GM19397 (cell line): Measurements from ENCODE around the gene ASCC3.

ENCODE experiments used
- ATAC-seq: cut with Tn5 transposase; IDR thresholded peaks from one replicate; pipeline ENCODE4 v1.9.1; 2021; ENCODE audit warnings: mild to moderate bottlenecking, moderate library complexity; ENCODE audit not compliant: unreplicated experiment

The ASCC3 gene

DNA sequence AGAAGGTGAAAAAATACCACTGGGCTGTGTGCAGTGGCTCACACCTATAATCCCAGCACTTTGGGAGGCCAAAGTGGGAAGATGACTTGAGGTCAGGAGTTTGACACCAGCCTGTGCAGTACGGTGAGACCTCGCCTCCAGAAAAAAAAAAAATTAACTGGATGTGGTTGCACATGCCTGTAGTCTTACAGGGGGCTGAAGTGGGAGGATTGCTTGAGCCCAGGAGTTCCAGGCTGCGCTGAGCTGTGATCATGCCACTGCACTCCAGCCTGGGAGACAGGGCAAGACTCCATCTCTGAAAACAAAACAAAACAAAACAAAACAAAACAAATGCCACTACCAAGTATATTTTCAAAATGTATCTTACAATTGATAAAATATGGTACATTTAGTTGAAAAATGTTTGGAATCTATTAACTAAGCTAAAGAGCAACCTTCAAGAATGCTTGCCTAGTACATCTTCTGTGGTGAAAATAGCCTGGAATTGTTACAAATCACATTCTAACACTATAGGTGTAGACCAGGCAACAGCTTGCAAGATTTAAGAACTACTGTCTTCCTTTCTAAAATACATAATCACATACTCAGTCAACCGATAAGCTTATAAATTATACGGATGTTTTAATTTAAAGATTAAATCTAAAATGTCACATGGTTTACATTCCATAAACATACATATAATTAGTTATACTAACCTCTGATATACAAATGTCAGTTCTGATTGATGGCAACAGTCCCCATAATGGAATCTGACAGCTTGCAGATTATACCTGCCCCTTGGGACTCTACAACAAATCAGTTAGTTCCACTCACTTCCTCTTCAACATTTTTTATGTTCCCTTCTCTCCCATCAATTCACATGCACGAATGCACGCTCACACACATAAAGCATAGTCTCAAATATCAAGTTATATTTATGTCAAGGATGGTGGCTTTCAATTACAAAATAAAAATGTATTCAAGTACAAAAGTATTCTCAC, 150.8 kb downstream of the ASCC3 start:
- ATAC-seq, result no peak

DNA sequence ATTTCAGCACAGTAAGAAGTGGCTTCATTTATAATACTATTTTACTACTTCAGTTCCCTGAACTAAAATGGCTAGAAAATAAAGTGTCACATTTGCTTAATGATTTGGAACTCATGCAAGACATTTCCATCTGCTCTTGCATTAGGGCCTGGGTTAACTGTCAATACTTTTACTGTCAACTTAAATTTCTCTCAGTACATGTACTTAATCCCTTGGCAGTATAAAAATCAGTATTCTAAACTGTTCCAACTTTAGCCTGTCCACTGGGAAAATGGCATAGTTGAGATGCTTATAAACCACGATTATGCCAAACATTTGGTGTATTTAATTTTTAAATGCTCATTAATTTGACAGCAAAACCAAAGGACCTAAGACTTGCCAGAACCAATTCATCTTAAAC, 154.5 kb downstream of the ASCC3 start:
- no peak for ATAC-seq

- no peak for ATAC-seq
Measured at GRCh38 chr6:100724696-100725095, 156.4 kb downstream of the ASCC3 start.

DNA sequence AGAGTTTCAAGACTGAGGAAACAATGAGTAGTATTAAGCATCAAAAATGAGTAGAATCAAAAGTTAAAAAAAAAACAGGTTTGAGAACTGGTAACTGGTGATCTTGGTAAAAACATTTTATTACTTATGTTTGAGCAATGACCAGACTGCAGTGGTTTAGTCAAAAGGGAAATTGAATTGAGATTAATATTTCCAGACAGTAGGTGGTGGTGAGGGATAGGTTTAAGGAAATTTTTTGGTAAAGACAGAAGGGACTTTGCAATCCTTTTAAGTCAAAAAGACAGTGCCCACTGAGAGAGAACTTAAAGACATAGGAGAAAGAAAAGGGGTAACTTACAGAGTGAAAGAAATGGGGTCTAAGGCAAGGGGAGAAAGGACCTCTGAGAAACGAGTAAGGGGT, 156.9 kb downstream of the ASCC3 start:
- no peak for ATAC-seq

DNA sequence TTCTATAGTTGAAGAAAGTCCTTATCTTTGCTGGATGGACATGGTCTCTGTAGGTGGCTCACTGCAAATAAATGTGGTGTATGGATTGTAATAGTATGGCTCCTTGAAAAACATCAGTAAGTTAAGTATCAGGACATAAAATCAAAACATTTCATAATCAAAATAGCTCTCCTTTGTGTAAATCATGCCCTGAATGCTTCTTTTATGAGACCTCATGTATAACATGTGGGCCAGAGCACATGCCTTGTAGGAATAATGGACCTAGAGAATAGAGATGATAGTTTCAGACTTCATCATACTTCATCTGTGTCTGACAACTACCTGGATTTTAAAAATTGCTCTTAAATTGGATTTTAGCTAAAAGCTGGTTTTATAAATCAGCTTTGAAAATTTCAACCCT, 159.9 kb downstream of the ASCC3 start:
- ATAC-seq, result no peak

- ATAC-seq, result no peak
Measured at GRCh38 chr6:100719883-100720682, 161.0 kb downstream of the ASCC3 start.

DNA sequence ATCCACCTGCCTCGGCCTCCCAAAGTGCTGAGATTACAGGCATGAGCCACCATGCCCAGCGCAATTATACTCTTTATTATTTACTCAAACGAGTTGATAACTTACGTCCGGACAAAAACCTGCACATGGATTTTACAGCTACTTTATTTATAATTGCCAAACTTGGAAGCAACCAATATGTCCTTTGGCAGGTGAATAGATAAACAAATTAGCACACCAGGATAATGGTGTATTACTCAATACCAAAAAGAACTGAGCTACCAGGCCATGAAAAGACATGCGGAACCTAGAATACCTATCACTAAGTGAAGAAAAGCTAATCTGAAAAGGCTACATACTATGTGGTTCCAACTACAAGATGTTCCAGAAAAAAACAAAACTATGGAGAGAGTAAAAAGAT, 168.1 kb downstream of the ASCC3 start:
- ATAC-seq, result no peak

- ATAC-seq, result no peak
Measured at GRCh38 chr6:100706491-100706890, 174.6 kb downstream of the ASCC3 start.

- no peak for ATAC-seq
Measured at GRCh38 chr6:100704961-100705360, 176.2 kb downstream of the ASCC3 start.

DNA sequence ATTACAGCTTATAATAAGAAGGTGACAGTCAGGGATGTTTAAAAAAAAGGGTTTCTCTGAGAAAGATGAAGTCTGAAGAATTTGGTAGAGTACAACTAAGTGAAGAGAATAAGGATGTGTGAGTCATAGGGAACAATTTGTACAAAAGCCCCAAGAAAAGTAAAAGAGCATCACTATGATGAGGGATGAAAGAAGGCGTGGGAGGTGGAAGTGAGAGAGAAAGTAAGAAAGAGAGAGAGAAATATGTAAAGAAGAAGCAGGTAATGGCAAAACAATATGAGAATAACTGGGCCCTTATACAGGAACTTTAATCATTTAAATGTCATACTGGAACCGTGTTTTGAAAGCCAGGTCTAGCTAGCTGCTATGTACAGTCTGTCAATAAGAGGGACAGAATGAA, 179.4 kb downstream of the ASCC3 start:
- ATAC-seq, result no peak

GRCh38 chr6:100700009-100700408, 181.1 kb downstream of the ASCC3 start:
- ATAC-seq, result no peak

DNA sequence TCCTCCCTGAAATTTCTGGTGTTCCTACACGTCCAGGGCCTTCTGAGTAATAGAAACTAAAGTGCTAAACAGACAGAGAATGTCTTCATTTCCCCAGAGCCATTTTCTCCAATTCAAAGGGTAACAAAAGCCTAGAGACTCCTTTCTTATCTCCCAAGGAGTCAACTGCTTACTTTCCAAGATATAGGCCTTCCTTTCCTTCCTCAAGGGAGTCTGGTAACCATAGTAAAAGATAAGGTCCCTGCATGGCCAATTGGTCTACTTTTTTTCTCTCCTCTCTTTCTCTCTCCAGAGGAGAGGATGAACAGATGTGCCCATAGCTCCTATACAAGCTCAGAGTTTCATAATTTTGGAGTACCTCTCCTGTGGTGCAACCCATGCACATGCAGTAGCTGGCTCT, 185.7 kb downstream of the ASCC3 start:
- ATAC-seq, result no peak

GRCh38 chr6:100693249-100693927, 187.7 kb downstream of the ASCC3 start:
- ATAC-seq, result no peak

DNA sequence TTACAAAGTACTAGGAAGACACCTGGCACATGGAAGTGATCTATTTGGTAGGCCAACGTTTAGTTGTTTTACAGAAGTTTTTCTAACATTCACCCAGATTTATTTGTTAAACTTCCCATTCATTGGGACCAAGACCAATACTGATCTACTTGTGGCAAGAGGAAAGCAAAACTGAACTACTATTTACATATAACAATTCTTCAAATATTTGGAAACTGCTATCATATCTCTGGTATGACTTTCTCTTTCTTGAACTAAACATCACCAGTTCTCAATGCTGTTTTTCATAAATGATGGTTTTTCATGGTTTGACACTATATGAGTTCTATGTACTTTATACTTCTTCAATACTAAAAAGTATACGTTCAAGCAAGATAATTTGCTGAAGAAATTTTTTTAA, 189.2 kb downstream of the ASCC3 start:
- ATAC-seq, result no peak

DNA sequence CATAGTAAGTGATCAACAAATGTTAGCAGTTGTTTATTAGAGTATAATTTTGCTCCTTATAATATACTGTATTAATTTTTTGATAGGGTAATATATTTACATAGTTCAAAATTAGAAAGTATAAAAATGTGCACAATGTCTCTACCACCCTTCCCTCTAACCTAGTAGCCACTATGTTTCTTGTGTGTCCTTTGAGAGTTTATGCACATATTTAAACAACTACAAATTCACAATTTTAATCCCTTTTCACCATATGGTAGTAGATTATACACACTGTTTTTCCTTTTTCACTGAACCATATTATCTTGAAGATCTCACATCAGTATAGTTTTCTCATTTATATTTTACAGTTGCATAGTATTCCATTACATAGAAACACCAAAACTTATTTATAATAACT, 194.9 kb downstream of the ASCC3 start:
- ATAC-seq, result no peak

- ATAC-seq, result no peak
Measured at GRCh38 chr6:100685747-100686146, 195.4 kb downstream of the ASCC3 start.

- ATAC-seq, result no peak
Measured at GRCh38 chr6:100680163-100680562, 201.0 kb downstream of the ASCC3 start.

GRCh38 chr6:100678027-100678426, 203.1 kb downstream of the ASCC3 start:
- ATAC-seq, result no peak

GRCh38 chr6:100677240-100677639, 203.9 kb downstream of the ASCC3 start:
- no peak for ATAC-seq

DNA sequence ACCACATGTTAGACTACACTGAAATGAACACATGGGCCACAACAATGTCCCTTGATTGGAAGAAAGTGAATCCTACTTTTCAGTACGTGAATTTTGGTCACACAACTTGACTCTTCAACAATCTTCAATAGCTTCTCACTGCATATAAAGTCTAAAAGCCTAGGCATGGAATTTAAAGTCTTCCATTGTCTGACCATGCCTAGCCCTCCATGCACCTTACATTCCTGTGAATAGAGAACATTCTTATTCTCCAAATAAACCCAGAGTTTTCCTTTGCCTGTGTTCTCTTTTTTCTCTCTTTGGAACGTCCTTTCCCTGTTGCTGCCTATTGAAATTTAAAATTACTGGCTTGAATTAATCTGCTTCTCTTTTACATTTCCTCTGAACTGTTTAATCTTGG, 207.5 kb downstream of the ASCC3 start:
- no peak for ATAC-seq

DNA sequence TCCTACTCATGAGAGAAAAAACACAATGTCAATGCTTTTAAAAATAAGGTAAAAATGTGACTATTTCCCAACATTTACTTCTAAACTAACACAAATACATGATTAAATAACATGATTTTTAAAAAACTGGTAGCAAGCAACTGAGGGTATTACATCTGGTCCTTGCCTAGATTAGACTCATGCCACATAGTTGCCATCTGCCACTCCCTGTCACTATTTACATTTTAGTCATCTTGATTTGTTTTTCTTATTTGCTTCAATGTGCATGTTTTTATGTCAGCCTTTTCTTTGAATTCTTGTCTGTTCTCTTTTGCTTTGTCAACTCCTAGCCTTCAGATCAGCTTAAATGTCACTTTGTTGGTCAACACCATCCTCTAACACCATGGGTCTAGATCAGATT, 209.4 kb downstream of the ASCC3 start:
- ATAC-seq, result no peak
